HG03064 (cell line): Measurements from ENCODE around the gene FAAP20.
A peak's percentile ranks its signal among the peaks of the same experiment; 100 is the strongest.

ENCODE experiments used
- ATAC-seq: cut with Tn5 transposase; IDR thresholded peaks from one replicate; pipeline ENCODE4 v1.9.1; 2021; ENCODE audit warnings: low read depth; ENCODE audit not compliant: unreplicated experiment

The FAAP20 gene

GRCh38 chr1:2197707-2198165, 3.2 kb upstream of the FAAP20 start:
- no peak for ATAC-seq

GRCh38 chr1:2196901-2197638, 2.5 kb upstream of the FAAP20 start:
- no peak for ATAC-seq

GRCh38 chr1:2195785-2196184, 1.2 kb upstream of the FAAP20 start:
- ATAC-seq: no peak

- ATAC-seq: peak; percentile 60
Observed at GRCh38 chr1:2194898-2195673, 514 bp upstream of the FAAP20 start.

DNA sequence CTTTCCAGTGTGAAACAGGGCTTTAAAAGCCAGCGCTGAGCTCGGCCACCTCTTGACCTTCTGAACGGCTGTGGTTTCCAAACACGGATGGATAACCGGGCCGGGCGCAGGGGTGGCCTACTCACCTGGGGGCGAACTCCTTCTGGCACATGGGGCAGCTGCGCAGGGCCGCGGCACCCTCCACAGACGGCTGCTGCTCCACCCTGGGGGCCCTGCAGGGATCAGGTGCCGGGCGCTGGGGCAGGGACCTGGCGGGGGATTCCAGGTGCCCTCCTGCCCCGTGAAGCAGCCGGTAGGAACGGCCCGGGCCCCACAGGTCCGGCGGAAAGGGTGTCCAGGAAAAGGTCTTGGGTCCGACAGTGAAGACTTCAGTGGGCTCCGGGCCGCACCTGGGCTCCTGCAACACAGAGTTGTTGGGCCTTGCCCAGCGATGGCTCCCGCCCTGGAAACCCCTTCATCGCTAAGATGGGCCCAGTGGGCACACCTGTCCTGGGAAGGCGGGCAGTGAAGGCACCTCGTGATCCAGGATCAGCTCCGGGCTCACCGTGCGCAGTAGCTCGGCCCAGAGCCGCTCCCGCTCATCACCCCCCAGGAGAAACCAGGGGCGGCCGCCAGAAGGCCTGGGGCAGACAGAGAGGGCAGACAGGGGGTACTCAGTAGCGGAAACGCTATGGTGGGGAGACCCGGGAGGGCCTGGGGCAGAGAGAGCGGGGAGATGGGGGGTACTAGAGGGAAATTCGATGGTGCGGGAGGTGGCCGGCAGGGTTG, 874 bp downstream of the FAAP20 start:
- no peak for ATAC-seq

DNA sequence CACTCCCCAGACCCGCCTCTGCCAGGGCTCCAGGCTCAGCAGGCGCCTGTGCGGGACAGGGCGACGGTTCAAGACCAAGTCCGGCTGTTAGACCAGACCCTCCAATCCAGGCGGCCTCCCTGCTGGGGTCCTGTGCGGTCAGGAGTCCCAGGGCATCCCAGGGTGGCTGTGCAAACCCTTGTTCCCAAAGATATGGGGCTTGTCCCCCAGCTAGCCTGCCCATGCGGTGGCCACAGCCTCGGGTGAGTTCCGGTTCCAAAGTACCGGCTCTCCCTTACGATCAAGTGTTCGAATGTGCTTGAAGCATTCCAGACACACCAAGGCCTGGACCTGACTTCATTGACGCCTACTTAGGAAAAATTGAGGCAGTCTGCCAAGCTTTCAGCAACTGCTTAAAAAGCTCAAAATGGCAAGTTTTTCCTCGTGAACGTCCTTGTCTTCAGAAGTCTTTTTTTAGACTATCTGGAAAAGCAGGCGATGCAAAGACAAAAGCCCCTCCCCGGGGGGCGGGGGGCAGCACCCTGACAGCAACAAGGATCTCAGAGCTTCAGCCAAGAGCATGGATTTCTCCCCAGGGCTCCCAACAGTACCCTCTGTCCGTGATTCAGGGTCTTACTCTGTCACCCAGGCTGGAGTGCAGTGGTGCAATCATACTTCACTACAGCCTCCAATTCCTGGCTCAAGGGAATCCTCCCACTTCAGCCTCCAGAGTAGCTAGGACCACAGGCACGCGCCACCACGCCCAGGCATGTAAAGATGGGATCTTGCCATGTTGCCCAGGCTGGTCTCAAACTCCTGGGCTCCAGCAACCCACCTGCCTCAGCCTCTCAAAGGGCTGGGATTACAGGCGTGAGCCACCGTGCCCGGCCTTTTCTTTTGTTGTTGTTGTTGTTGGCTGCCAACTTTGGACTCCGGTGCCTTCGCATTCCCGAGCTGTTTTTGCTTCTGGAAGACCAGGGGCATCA, 2.3 kb downstream of the FAAP20 start:
- no peak for ATAC-seq

GRCh38 chr1:2190491-2190976, 4.0 kb downstream of the FAAP20 start:
- no peak for ATAC-seq

DNA sequence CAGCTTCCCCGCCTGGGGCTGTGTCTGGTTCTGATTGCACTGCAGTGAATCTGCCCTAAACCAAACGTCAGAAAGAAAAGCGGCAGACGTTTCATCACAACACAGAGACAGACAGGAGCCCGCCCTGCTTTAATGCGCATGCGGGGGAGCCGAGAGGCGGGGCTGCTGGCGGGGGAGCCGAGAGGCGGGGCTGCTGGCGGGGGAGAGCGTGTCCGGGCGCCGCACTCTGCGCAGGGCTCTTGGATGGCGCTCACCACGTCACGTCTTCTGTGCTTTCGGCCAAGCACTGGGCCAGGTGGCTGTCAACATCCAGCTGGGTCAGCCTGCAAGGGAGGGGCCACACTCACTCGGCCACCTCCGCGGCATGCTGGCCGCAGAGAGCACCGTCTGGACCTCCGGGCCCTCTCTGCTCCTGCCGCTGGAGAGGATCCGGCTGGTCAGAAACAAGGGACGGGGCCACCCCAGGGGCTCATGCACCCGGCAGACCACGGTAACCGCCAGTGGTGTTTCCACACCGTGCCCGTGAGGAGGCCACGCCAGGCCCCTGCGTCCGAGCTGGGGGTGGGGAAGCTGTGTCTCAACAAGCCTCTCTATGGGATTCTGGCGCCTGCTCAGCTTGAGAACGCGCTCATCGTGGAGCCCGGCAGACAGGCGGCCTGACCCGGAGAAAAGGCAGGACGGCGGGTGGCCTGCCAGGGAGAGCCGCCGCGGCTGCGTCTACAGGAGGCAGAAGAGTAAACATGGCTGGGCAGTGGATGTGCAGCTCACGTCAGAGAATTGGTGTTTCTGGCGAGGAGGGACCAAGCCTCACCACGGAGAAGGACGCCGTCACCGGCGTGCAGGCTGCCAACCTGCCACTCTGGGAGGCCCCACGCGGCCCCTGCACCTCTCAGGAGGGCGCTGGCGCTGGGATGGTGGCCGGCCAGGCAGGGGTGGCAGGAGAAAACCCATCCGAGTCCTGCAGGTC, 4.8 kb downstream of the FAAP20 start:
- no peak for ATAC-seq

GRCh38 chr1:2188336-2188735, 6.2 kb downstream of the FAAP20 start:
- no peak for ATAC-seq

- ATAC-seq: no peak
Observed at GRCh38 chr1:2187619-2188018, 7.0 kb downstream of the FAAP20 start.

DNA sequence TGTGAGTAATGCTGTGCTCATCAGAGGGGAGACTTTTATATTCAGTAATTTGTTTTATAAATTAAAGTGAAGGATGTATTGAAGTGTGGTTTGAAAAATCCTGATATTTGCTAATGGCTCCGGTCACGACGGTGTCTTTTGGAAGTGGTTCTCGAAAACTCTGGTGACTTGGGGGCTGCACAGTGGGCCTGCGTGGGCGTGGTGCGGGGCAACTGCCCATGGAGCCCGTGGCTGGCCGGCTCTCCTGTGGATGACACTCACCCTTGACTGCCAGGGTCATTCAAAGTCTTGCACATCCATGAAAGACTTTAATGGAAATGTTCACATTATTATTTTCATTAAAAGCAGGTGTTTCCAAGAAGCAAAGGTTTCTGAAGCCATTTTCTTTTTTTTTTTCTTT, 7.7 kb downstream of the FAAP20 start:
- no peak for ATAC-seq

GRCh38 chr1:2185880-2186855, 8.4 kb downstream of the FAAP20 start:
- no peak for ATAC-seq

DNA sequence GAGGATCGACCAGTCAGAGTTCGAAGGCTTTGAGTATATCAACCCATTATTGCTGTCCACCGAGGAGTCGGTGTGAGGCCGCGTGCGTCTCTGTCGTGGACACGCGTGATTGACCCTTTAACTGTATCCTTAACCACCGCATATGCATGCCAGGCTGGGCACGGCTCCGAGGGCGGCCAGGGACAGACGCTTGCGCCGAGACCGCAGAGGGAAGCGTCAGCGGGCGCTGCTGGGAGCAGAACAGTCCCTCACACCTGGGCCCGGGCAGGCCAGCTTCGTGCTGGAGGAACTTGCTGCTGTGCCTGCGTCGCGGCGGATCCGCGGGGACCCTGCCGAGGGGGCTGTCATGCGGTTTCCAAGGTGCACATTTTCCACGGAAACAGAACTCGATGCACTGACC, 9.6 kb downstream of the FAAP20 start:
- ATAC-seq: no peak

DNA sequence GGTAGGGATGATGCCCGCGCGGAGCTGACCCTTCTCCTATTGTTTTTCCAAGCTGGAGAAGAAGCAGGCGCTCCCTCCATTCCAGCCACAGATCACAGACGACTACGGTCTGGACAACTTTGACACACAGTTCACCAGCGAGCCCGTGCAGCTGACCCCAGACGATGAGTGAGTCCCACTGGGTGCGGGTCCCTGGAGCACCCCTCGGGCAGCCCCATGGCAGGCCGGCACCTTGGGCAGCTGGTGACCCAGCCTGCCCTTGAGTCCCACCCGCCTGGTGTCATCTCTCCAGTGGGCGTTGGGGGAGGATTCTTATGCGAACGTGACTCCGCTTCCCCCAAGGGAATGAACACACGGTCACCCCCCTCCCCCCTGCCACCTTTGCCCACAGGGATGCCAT, 10.0 kb downstream of the FAAP20 start:
- no peak for ATAC-seq

- no peak for ATAC-seq
Observed at GRCh38 chr1:2183937-2184334, 10.6 kb downstream of the FAAP20 start.

GRCh38 chr1:2182376-2182775, 12.2 kb downstream of the FAAP20 start:
- ATAC-seq: no peak

DNA sequence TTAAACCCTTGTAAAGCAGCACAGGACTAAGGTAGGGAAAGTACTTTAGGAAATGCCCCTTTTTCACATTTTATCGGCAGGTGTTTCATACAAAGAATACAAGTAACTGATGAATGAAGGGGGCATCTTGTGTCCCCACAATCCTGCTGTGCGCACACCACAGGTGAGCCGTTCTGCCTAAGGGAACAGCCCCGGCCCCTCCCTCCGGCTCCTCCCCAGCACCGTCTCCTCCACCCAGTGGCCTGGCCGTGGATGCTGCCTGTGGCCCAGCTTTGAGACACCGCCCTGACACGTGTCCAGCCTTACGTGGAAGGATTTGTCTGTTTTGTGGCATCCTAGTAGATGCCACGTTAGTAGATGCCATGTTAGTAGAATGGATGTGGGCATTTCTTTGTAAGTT, 12.8 kb downstream of the FAAP20 start:
- ATAC-seq: no peak

GRCh38 chr1:2181271-2181670, 13.3 kb downstream of the FAAP20 start:
- no peak for ATAC-seq
